Measurements from ENCODE around the gene SOD1. TPM values are rescaled to one million over a fixed set of nuclear protein-coding genes. Genes with fewer than 3 reads are reported as not detected.

Gene SOD1
- total and polyA plus RNA-seq, 3 experiments from 2014 or later = 309 to 542 (median 311) TPM

DNA sequence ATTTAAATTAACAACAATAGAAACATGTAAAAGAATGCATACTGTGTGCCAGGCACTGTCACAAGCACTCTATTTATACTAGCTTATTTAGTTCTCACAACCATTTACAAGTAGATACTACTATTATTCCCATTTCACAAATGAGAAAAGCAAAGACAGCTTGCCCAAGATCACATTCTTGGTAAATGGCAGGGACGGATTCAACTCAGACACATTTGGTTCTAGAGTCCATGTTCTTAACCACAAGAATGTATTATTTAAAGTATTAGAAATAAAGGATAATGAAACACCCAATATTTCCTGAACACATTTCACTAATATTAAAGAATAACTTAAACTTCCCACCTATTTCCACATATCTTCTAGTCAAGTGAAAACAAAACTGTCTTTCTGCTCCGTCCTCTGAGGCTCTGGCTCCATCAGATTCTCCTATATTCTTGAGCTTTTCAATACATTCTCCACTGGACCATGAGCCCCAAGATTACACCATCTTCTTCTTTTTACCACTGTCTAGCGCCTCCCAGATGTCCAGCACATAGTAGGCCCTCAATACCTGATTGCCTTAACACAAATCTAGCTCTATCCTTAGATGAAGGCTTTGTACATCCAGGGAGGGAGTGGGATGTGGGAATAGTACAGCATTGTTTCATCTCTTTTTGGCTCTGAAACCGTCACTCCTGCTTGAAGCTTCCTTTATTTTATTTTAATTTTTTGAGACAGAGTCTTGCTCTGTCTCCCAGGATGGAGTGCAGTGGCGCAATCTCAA lies 29.3 kb downstream of the SOD1 start:
- Histone ChIP-seq H3K4me3 (ENCODE audit: low read length) (no peak overlapping the region), H3K4me1 (ENCODE audit: insufficient read depth, low read length) (no peaks in the 10 kb centered on the region), H3K36me3 (ENCODE audit: insufficient read depth, low read length) (peaks cover 57% of the 10 kb centered on the region), H3K27me3 (ENCODE audit: insufficient read depth, low read length, poor library complexity, severe bottlenecking) (no peaks in the 10 kb centered on the region), H3K9me3 (ENCODE audit: low read length) (no peaks in the 10 kb centered on the region), H3K27ac (ENCODE audit: low read depth, low read length) (no peak overlapping the region)
- Mint-ChIP-seq H3K4me1 (peaks cover 0 to 4% (median 0%) of the 10 kb centered on the region in 3 donors), H3K27ac (no peak overlapping the region), H3K36me3 (peaks cover 5 to 90% (median 35%) of the 10 kb centered on the region in 3 donors), H3K4me3 (no peak overlapping the region), H3K27me3 (no peaks in the 10 kb centered on the region), H3K9me3 (no peaks in the 10 kb centered on the region)
- ChIA-PET POLR2A (no interaction called here), CTCF (interaction anchor here (0.8 kb wide), 1 partner anchor 20 kb away, joined by 3 read pairs; no protein-coding TSS in a partner anchor)
- DNase-seq = no peak

DNA sequence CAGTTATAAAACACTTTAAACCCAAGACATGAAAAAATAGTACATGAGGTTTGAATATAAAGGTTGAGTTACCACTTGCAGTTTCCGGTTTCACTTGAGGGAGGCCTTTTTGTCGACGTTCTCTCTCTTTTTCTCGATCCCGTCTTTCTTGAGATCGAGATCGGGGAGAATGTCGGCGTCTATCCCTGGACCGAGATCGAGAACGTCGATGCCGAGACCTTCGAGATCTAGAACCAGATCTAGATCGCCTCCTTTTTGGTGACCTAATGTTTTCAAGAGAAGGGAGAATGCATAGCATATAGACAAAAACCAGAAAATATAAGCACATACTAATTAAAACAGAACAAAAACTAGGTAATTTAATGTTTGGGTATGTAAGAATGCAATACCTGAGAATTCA lies 33.7 kb downstream of the SOD1 start:
- CTCF ChIA-PET = no interaction called here
- H3K4me3 Mint-ChIP-seq = no peak overlapping the region
- Histone ChIP-seq H3K27ac (ENCODE audit: low read depth, low read length) (no peak overlapping the region), H3K4me1 (ENCODE audit: insufficient read depth, low read length) (no peaks in the 10 kb centered on the region), H3K36me3 (ENCODE audit: insufficient read depth, low read length) (peaks cover 50% of the 10 kb centered on the region), H3K4me3 (ENCODE audit: low read length) (no peak overlapping the region), H3K27me3 (ENCODE audit: insufficient read depth, low read length, poor library complexity, severe bottlenecking) (no peaks in the 10 kb centered on the region), H3K9me3 (ENCODE audit: low read length) (no peaks in the 10 kb centered on the region)
- no peak for DNase-seq
- no peaks in the 10 kb centered on the region for H3K9me3 Mint-ChIP-seq
- peaks cover 0 to 85% (median 32%) of the 10 kb centered on the region in 3 donors for H3K36me3 Mint-ChIP-seq
- H3K4me1 Mint-ChIP-seq = peaks cover 0 to 3% (median 3%) of the 10 kb centered on the region in 3 donors
- no peaks in the 10 kb centered on the region for H3K27me3 Mint-ChIP-seq
- H3K27ac Mint-ChIP-seq = no peak overlapping the region
- POLR2A ChIA-PET = no interaction called here

DNA sequence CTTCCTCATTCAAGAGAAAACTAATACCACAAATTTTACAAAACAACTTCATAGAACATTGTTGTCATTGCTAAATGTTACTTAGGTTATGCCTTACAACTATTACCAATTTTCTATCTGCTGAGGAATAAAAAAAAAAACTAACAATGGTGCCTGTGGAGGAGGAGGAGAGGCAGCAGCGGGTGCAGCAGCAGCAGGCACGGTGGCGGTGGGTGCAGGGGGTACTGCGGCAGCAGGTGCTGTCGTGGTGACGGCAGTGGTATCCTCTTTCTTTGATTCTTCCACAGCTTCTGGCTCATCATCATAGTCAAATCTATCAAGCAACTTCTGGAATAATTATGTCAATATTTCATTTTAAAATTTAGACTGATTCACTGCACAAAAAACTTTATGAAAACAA lies 36.9 kb downstream of the SOD1 start:
- Histone ChIP-seq H3K36me3 (ENCODE audit: insufficient read depth, low read length) (peaks cover 38% of the 10 kb centered on the region), H3K4me3 (ENCODE audit: low read length) (no peak overlapping the region), H3K27me3 (ENCODE audit: insufficient read depth, low read length, poor library complexity, severe bottlenecking) (no peaks in the 10 kb centered on the region), H3K9me3 (ENCODE audit: low read length) (no peaks in the 10 kb centered on the region), H3K4me1 (ENCODE audit: insufficient read depth, low read length) (no peaks in the 10 kb centered on the region), H3K27ac (ENCODE audit: low read depth, low read length) (no peak overlapping the region)
- peaks cover 0 to 9% (median 6%) of the 10 kb centered on the region in 3 donors for H3K4me1 Mint-ChIP-seq
- H3K4me3 Mint-ChIP-seq = no peak overlapping the region
- peaks cover 4 to 88% (median 33%) of the 10 kb centered on the region in 3 donors for H3K36me3 Mint-ChIP-seq
- no peak for DNase-seq
- no peaks in the 10 kb centered on the region for H3K27me3 Mint-ChIP-seq
- CTCF ChIA-PET = no interaction called here
- H3K9me3 Mint-ChIP-seq = no peaks in the 10 kb centered on the region
- peak overlapping the region in 3 of 8 donors; percentile 23 to 93 (median 41) for H3K27ac Mint-ChIP-seq
- POLR2A ChIA-PET = no interaction called here

DNA sequence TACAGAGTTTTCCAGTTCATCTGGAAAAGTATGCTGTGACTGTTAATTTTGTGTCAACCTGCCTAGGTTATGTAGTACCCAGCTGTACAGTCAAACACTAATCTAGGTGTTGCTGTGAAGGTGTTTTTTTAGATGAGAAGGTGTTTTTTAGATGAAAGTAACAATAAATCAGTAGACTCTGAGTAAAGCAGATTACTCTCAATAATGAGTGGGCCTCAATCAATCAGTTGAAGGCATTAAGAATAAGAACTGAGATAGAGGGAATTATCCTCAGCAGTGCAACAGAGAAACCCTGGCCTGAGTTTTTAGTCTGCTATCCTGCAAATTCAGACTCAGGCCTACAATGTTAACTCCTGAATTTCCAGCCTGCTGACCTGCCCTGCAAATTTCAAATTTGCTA lies 39.0 kb downstream of the SOD1 start:
- H3K4me1 ChIP-seq (ENCODE audit: insufficient read depth, low read length) = no peaks in the 10 kb centered on the region
- Mint-ChIP-seq H3K27ac (peak overlapping the region in 1 of 8 donors; percentile 2), H3K4me3 (no peak overlapping the region), H3K9me3 (no peaks in the 10 kb centered on the region), H3K4me1 (peaks cover 0 to 9% (median 8%) of the 10 kb centered on the region in 3 donors), H3K36me3 (peaks cover 4 to 88% (median 31%) of the 10 kb centered on the region in 3 donors), H3K27me3 (no peaks in the 10 kb centered on the region)
- CTCF ChIA-PET = no interaction called here
- peaks cover 22% of the 10 kb centered on the region for H3K36me3 ChIP-seq (ENCODE audit: insufficient read depth, low read length)
- no peaks in the 10 kb centered on the region for H3K9me3 ChIP-seq (ENCODE audit: low read length)
- no peak for DNase-seq
- POLR2A ChIA-PET = no interaction called here
- H3K27ac ChIP-seq (ENCODE audit: low read depth, low read length) = no peak overlapping the region
- H3K4me3 ChIP-seq (ENCODE audit: low read length) = no peak overlapping the region
- H3K27me3 ChIP-seq (ENCODE audit: insufficient read depth, low read length, poor library complexity, severe bottlenecking) = no peaks in the 10 kb centered on the region

DNA sequence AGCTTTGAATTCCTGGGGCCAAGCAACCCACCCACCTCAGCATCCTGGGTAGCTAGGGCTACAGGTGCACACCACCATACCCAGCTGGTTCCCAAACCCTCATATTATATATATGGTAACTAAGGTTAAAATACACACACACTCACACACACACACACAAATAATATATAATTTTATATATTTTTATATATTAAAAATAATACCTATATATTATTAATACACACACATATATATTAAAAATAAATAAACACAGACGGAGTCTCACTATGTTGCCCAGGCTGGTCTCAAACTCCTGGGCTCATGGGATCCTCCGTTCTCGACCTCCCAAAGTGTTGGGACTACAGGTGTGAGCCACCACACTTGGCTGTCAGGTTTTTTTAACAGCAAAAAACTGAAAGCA lies 40.5 kb downstream of the SOD1 start:
- Mint-ChIP-seq H3K27me3 (no peaks in the 10 kb centered on the region), H3K4me3 (no peak overlapping the region), H3K36me3 (peaks cover 4 to 84% (median 22%) of the 10 kb centered on the region in 3 donors), H3K9me3 (no peaks in the 10 kb centered on the region), H3K4me1 (peaks cover 5 to 17% (median 16%) of the 10 kb centered on the region in 3 donors), H3K27ac (peak overlapping the region in 3 of 8 donors; percentile 63 to 69 (median 65))
- no peak for DNase-seq
- Histone ChIP-seq H3K4me1 (ENCODE audit: insufficient read depth, low read length) (no peaks in the 10 kb centered on the region), H3K36me3 (ENCODE audit: insufficient read depth, low read length) (peaks cover 14% of the 10 kb centered on the region), H3K9me3 (ENCODE audit: low read length) (no peaks in the 10 kb centered on the region), H3K4me3 (ENCODE audit: low read length) (no peak overlapping the region), H3K27me3 (ENCODE audit: insufficient read depth, low read length, poor library complexity, severe bottlenecking) (no peaks in the 10 kb centered on the region), H3K27ac (ENCODE audit: low read depth, low read length) (no peak overlapping the region)
- ChIA-PET POLR2A (no interaction called here), CTCF (no interaction called here)

DNA sequence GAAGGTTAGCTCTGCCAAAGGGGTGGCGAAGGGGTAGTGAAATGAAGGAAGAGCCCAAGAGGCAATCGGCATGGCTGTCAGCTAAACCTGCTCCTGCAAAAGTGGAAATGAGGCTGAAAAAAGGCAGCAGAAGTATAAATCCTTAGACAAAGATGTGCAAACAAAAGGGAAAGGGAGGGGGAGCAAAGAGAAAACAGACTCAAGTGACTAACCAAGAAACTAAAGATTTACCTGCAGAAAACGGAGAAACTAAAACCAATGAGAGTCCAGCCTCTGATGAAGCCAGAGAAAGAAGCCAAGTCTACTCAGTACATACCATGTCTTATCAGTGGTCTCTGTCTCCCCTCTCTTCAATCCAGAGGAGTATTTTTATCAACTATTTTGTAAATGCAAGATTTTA lies 47.1 kb downstream of the SOD1 start:
- CTCF ChIA-PET = no interaction called here
- POLR2A ChIA-PET = no interaction called here

DNA sequence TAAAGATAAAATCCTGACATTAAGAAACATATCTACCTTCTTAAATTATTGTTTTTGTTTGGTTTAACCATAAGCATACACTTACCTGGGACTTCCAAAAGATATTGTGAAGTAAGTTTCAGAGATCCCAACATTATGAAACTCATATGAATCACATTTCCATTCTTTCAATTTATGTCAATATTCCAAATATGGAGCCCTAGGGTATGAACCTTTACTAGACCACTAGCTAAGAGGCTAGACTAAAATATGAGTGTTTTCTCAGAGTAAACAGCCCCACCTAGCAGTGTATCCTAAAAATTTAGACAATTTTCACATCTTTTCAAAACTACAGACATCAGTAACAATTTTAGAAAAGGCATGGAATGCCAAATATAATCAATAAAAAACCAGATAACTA lies 48.0 kb downstream of the SOD1 start:
- no peaks in the 10 kb centered on the region for H3K9me3 Mint-ChIP-seq
- H3K4me3 ChIP-seq (ENCODE audit: low read length) = no peak overlapping the region
- no peak overlapping the region for H3K4me3 Mint-ChIP-seq

More for the DNA sequence above, 47.1 kb downstream of the SOD1 start:
- Histone ChIP-seq H3K36me3 (ENCODE audit: insufficient read depth, low read length) (no peaks in the 10 kb centered on the region), H3K4me3 (ENCODE audit: low read length) (no peak overlapping the region), H3K27ac (ENCODE audit: low read depth, low read length) (no peak overlapping the region), H3K27me3 (ENCODE audit: insufficient read depth, low read length, poor library complexity, severe bottlenecking) (no peaks in the 10 kb centered on the region), H3K9me3 (ENCODE audit: low read length) (no peaks in the 10 kb centered on the region), H3K4me1 (ENCODE audit: insufficient read depth, low read length) (peaks cover 14% of the 10 kb centered on the region)
- no peaks in the 10 kb centered on the region for H3K9me3 Mint-ChIP-seq
- no peak for DNase-seq
- H3K36me3 Mint-ChIP-seq = peaks cover 0 to 32% (median 4%) of the 10 kb centered on the region in 3 donors
- H3K4me1 Mint-ChIP-seq = peaks cover 56 to 65% (median 58%) of the 10 kb centered on the region in 3 donors
- H3K27me3 Mint-ChIP-seq = no peaks in the 10 kb centered on the region
- peak overlapping the region in 1 of 7 donors; percentile 14 for H3K4me3 Mint-ChIP-seq
- peak overlapping the region in 5 of 8 donors; percentile 24 to 78 (median 52) for H3K27ac Mint-ChIP-seq

DNA sequence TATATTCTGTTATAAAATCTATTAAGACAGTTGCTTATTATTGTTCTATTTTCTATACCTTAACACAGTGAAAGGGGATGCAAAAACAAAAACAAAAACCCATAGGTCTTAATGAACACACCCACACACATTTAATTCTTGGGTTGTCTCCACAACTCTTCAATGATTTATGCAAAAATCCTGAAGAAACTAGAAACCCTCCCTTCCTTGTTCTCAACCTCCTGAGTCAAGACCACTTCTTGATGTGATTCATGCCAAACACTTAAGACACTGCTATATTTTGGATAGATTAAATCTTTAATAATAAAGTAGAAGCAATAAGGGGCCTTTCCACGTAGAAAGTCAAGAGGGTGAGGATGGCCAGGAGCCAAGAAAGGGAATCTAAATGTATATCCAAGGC lies 49.0 kb downstream of the SOD1 start:
- CTCF ChIA-PET = no interaction called here
- Histone ChIP-seq H3K27ac (ENCODE audit: low read depth, low read length) (no peak overlapping the region), H3K4me1 (ENCODE audit: insufficient read depth, low read length) (peaks cover 21% of the 10 kb centered on the region), H3K4me3 (ENCODE audit: low read length) (no peak overlapping the region), H3K9me3 (ENCODE audit: low read length) (no peaks in the 10 kb centered on the region), H3K27me3 (ENCODE audit: insufficient read depth, low read length, poor library complexity, severe bottlenecking) (no peaks in the 10 kb centered on the region), H3K36me3 (ENCODE audit: insufficient read depth, low read length) (no peaks in the 10 kb centered on the region)
- H3K4me1 Mint-ChIP-seq = peaks cover 66 to 80% (median 75%) of the 10 kb centered on the region in 3 donors
- no peaks in the 10 kb centered on the region for H3K27me3 Mint-ChIP-seq
- peak overlapping the region in 2 of 8 donors; percentile 54 to 85 for H3K27ac Mint-ChIP-seq
- H3K9me3 Mint-ChIP-seq = no peaks in the 10 kb centered on the region
- POLR2A ChIA-PET = no interaction called here
- no peak for DNase-seq
- H3K4me3 Mint-ChIP-seq = no peak overlapping the region
- H3K36me3 Mint-ChIP-seq = peaks cover 0 to 14% (median 2%) of the 10 kb centered on the region in 3 donors

More for the DNA sequence above, 48.0 kb downstream of the SOD1 start:
- H3K36me3 Mint-ChIP-seq = peaks cover 0 to 24% (median 4%) of the 10 kb centered on the region in 3 donors
- Histone ChIP-seq H3K36me3 (ENCODE audit: insufficient read depth, low read length) (no peaks in the 10 kb centered on the region), H3K27me3 (ENCODE audit: insufficient read depth, low read length, poor library complexity, severe bottlenecking) (no peaks in the 10 kb centered on the region), H3K27ac (ENCODE audit: low read depth, low read length) (no peak overlapping the region), H3K4me1 (ENCODE audit: insufficient read depth, low read length) (peaks cover 14% of the 10 kb centered on the region), H3K9me3 (ENCODE audit: low read length) (no peaks in the 10 kb centered on the region)
- ChIA-PET CTCF (no interaction called here), POLR2A (no interaction called here)
- DNase-seq = no peak
- no peaks in the 10 kb centered on the region for H3K27me3 Mint-ChIP-seq
- H3K27ac Mint-ChIP-seq = peak overlapping the region in 2 of 8 donors; percentile 32 to 36
- H3K4me1 Mint-ChIP-seq = peaks cover 60 to 70% (median 65%) of the 10 kb centered on the region in 3 donors
